ENCODE results near the gene COX14.

GRCh38 chr12:50120953-50121352 is 8.9 kb downstream of the COX14 start:
- TF ChIP-seq ZNF354C (tag by site-specific recombination; IDR thresholded peaks at IDR 0.05; ENCODE audit: borderline replicate concordance, low read depth) (no peak), TRIM28 (IDR thresholded peaks at IDR 0.05; ENCODE audit: borderline replicate concordance, low read length) (no peak), ZNF10 (tag by site-specific recombination; IDR thresholded peaks at IDR 0.05) (no peak), CTCF (tag by site-specific recombination; IDR thresholded peaks at IDR 0.05) (no peak), ZFP37 (tag by site-specific recombination; IDR thresholded peaks at IDR 0.05) (no peak), ZBTB7A (tag by site-specific recombination; IDR thresholded peaks at IDR 0.05; ENCODE audit: low read depth) (no peak), YY1 (tag by site-specific recombination; IDR thresholded peaks at IDR 0.05) (no peak), ZBTB17 (tag by site-specific recombination; IDR thresholded peaks at IDR 0.05) (no peak), ZNF777 (tag by site-specific recombination; IDR thresholded peaks at IDR 0.05; ENCODE audit: borderline replicate concordance) (no peak), ZNF132 (tag by site-specific recombination; IDR thresholded peaks at IDR 0.05; ENCODE audit: borderline replicate concordance) (no peak), ZNF274 (IDR thresholded peaks at IDR 0.05; ENCODE audit: low read length) (no peak), ZNF274 (tag by site-specific recombination; IDR thresholded peaks at IDR 0.05; ENCODE audit: borderline replicate concordance) (no peak), KLF10 (tag by site-specific recombination; IDR thresholded peaks at IDR 0.05) (no peak), ZNF24 (tag by site-specific recombination; IDR thresholded peaks at IDR 0.05) (no peak)

Data from HEK293 (cell line).